GM19328 (cell line): Measurements from ENCODE around the gene TIMM13.
"Not testable (repeated sequence)": the region's sequence is repeated elsewhere in the genome, so short reads cannot be mapped to it uniquely, and the experiment has no call there.

Source experiments
- ATAC-seq: cut with Tn5 transposase; IDR thresholded peaks from one replicate; pipeline ENCODE4 v1.9.1; 2021; ENCODE audit warnings: mild to moderate bottlenecking, moderate library complexity; ENCODE audit not compliant: unreplicated experiment

The TIMM13 gene

DNA sequence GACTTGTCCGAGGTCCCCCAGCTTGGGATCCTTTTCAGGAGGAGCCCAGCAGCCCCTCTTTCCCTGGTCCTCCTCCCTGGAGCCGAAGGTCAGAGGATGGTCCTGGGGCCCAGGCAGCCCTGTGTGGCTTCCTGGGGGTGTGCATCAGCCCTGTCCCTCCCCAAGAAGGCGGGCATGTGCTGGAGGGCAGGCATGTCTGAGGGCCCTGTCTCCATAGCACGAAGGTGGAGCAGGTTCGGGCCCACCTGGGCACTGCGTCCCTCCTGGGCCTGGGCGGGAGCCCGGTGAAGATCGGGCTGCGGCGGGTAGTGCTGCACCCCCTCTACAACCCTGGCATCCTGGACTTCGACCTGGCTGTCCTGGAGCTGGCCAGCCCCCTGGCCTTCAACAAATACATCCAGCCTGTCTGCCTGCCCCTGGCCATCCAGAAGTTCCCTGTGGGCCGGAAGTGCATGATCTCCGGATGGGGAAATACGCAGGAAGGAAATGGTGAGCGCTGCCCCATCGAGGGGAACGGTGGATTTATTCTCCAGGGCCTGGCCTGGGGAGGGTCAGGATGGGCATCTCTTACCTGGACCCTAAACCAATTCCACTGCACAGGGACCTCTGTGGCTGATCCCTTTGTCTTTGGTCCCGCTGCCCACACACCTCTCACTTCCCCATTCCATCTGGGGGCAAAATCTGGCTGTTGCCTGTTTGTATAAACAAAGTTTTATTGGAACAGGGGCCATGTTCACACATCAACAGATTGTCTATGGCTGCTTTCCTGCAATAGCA is 10.9 kb downstream of the TIMM13 start:
- ATAC-seq = no peak

DNA sequence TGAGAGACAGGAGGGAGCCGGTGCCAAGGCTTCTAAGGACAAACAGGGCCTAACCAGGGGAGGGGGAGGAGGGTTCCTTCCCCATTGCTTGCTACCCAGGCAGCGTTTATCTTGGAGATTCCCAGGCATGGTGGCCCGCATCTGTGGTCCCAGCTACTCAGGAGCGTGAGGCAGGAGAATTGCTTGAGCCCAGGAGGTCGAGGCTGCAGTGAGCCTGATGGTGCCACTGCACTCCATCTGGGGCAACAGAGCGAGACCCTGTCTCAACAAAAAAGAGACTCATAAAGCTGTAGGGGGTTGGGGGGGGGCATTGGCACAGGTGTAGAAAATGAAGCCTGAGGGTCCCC is 11.4 kb downstream of the TIMM13 start:
- no peak for ATAC-seq

DNA sequence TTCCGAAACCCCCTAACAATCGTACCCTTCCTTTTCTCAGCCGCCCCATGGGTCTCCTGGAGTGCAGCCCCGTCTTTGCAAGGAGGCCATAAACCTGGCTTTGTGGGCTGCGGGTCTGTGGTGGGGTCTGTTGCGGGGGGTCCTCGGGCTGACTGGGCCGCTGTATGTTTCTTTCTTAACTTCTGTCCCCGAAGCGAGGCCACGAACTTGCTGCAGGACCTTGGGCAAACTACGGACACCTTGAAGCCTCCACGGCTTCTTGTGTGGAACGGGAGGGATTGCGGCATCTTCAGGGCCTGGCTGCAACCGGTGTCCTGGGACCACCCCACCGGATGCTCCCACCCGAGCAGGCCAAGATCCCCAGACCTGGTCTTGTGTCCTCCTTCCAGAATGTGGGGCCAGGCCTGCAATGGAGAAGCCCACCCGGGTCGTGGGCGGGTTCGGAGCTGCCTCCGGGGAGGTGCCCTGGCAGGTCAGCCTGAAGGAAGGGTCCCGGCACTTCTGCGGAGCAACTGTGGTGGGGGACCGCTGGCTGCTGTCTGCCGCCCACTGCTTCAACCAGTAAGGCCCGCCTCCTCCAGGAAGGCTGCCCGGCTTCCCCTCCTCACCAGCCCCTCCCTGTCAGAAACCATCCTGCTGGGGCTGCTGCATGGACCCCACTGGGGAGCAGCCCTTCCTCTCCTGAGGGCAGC is 12.0 kb downstream of the TIMM13 start:
- no peak for ATAC-seq

DNA sequence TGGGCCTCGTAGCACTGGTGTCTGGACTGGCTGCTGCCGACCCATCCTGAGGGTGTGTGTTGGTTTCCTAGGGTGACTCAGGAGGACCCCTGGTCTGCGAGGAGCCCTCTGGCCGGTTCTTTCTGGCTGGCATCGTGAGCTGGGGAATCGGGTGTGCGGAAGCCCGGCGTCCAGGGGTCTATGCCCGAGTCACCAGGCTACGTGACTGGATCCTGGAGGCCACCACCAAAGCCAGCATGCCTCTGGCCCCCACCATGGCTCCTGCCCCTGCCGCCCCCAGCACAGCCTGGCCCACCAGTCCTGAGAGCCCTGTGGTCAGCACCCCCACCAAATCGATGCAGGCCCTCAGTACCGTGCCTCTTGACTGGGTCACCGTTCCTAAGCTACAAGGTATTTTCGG is 13.8 kb downstream of the TIMM13 start:
- no peak for ATAC-seq

DNA sequence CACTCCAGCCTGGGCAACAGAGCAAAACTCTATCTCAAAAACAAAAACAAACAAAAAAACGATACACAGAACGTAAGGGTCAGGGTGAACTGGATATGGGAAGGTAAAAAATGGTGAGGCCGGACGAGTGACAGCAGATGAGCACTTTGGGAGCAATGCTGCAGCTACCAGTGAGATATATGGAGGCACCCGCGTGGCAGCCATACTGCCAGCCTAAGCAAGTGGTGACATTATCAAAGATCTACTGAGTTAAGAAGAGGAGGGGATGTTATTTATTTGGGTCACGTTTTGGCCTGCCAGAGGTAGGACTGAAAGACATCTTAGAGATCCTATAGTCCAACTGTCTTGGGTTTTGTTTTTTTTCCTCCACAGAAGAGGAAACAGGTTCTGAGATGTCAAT is 14.2 kb downstream of the TIMM13 start:
- no peak for ATAC-seq

DNA sequence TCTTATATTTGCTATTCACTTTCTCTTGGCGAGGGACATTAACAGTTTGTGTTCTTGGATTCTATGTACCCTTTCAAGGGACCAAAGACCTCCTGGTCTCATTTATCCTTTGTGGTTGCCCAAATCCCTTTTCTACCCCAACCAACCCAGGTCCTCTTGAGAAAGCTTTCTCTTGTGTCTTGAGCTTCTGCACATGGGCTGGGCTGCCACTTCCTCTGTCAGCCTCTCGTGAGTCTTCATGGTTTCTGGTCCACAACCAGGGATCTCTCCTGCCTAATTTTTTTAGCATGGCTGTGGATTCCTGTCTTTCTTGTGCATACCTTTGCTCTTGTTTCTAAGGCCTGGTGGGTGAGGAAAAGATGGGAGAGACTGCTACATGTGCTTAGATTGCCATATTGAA is 14.9 kb downstream of the TIMM13 start:
- no peak for ATAC-seq

DNA sequence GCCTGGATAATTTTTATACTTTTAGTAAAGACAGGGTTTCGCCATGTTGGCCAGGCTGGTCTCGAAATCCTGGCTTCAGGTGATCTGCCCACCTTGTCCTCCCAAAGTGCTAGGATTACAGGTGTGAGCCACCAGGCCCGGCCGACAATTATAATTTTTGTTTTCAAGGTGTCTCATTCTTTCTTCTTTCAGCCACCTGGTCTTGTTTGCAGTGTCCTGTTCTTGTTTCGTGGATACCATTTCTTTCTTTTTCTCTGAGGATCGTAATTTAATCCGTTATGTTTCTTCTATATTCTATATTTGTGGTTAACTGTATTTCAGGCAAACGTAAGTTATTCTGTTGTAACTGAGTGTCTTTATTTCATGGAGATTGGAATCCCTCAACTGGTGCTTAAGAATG is 15.7 kb downstream of the TIMM13 start:
- no peak for ATAC-seq

DNA sequence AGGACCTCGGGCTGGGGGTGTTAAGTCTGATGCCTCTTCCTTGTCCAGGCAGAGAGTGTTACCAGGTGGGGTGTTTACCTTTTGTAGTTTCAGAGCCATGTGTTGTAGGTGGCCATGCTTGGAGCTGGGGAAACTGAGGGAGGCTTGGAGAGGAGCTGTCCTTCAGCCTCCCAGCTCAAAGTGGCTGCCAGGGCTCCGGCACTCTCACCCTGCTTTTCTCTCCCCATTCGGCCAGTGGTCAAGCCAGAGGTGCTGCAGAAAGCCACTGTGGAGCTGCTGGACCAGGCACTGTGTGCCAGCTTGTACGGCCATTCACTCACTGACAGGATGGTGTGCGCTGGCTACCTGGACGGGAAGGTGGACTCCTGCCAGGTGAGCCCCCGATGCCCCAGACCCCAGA is 17.4 kb downstream of the TIMM13 start:
- ATAC-seq = no peak

DNA sequence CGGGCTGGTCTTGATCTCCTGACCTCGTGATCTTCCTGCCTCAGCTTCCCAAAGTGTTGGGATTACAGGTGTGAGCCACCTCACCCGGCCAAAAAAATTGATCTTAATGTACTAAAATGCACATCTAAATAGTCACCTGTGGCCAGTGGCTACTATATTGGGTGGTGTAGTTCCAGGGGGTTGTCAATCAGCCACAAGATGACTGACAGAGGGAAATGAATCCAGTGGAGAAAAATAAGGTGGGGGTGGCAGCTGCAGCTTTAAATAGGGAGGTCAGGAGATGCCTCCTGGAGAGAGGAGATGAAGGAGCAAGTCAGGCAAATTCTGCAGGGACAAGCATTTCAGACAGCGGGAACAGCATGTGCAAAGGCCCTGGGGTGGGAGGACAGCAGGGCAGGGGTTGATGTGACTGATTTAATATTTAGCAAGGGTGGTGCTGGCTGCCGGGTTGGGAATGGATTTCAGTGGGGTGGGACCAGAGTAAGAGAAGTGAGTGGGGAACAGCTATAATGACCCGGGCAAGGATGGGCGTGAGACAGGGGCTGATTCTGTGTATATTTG is 18.0 kb downstream of the TIMM13 start:
- ATAC-seq = no peak

DNA sequence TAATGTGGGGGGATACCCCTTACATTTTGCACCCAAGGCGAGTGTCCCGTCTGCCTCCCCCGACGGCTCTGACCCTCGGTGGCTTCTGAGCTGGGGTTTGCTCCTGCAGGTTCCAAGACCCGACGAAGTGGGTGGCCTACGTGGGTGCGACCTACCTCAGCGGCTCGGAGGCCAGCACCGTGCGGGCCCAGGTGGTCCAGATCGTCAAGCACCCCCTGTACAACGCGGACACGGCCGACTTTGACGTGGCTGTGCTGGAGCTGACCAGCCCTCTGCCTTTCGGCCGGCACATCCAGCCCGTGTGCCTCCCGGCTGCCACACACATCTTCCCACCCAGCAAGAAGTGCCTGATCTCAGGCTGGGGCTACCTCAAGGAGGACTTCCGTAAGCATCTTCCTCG is 19.1 kb downstream of the TIMM13 start:
- ATAC-seq = no peak

DNA sequence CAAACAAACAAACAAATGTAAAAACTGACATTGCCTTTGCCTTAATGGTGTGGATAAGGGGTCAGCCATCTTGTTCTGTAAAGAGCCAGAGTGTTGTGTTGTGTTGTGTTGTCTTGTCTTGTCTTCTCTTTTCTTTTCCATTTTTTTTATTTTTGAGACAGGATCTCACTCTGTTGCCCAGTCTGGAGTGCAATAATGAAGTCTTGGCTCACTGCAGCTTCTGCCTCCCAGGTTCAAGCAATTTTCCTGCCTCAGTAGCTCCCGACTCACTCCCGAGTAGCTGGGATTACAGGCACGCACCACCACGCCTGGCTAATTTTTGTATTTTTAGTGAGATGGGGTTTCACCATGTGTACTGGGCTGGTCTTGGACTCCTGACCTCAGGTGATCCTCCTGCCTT is 27.8 kb downstream of the TIMM13 start:
- ATAC-seq = no peak

DNA sequence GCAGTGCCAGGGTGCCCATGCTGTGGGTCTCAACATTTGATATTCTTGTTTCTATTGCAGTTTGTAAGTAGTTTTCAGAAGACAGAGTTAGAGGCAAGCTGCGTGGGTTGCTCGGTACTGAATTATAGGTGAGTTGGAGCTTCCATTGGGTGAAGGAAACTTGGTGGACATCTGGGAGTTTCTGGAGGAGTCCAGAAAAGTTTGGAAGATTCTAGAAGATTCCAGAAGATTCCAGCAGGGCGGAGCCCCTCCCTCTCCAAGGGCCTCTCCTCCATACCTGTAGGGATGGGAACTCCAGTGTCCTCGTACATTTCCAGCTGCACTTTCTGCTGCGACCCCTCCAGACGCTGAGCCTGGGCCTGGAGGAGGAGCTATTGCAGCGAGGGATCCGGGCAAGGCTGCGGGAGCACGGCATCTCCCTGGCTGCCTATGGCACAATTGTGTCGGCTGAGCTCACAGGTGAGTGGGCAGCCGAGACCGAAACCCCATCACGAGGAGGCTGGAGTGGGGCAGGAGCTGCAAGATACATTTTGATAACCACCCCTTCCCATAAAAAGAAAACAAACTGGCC is 28.6 kb downstream of the TIMM13 start:
- ATAC-seq = no peak

DNA sequence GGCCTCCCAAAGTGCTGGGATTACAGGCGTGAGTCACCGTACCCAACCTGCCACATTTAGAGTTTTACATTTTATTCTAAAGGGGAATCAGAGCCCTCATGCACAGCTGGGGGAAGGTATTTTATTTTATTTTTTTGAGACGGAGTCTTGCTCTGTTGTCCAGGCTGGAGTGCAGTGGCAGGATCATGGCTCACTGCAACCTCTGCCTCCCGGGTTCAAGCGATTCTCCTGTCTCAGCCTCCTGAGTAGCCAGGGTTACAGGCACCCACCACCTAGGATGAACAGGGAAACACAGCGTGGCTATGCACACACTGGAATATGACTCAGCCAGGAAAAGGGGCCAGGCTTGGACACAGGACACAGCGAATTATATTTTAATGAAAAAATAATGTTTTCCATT is 30.2 kb downstream of the TIMM13 start:
- ATAC-seq = not testable (repeated sequence)

DNA sequence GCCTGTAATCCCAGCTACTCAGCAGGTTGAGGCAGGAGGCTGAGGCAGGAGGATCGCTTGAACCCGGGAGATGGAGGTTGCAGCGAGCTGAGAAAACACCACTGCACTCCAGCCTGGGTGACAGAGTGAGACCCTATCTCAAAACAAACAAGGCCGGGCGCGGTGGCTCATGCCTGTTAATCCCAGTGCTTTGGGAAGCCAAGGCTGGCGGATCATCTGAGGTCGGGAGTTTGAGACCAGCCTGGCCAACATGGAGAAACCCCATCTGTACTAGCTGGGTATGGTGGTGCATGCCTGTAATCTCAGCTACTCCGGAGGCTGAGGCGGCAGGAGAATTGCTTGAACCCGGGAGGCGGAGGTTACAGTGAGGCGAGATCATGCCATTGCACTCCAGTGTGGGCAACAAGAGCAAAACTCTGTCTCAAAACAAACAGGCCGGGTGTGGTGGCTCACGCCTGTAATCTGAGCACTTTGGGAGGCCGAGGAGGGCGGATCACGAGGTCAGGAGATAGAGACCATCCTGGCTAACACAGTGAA is 32.0 kb downstream of the TIMM13 start:
- ATAC-seq = not testable (repeated sequence)

DNA sequence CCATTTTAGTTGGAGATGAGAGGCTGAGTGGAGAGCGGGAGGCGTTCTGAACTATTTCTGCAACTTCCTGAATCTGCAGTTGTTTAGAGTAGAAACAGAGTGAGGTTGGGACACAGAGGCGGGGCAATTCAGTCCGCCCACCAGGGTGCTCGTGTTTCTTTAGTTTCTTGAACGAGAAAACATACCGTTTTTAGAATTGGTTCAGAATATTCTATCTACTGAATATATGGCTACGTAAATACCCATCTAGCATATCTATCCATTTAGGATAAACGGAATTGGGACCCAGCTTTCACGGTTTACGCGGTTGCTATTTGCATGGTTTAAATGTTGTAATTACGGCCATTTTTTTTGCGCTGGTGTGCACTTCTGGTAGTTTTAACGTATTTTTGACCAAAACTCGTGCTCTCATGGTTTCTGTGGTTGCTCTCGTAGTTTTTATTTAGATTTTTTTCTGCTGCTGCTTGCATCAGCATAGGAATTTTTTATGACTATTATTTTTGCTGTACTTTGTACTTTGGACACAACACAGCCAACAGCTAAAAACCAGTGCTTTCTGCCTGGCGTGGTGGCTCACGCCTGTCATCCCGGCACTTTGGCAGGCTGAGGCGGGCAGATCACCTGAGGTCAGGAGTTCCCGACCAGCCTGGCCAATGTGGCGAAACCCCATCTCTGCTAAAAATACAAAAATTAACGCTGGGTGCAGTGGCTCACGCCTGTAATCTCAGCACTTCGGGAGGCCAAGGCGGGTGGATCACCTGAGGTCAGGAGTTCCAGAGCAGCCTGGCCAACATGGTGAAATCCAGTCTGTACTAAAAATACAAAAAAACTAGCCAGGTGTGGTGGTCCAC is 32.7 kb downstream of the TIMM13 start:
- no peak for ATAC-seq

DNA sequence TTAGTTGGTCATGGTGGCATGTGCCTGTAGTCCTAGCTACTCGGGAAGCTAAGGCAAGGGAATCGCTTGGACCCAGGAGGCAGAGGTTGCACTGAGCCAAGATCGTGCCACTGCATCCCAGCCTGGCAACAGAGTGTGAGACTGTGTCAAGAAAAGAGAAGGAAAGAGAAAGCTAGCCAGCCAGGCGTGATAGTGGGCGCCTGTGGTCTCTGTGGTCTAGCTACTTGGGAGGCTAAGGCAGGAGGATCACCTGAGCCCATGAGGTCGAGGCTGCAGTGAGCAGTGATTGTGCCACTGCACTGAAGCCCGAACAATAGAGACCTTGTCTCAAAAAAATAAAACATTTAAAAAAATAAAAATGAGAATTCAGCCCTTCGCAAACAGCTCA is 33.3 kb downstream of the TIMM13 start:
- ATAC-seq = no peak

DNA sequence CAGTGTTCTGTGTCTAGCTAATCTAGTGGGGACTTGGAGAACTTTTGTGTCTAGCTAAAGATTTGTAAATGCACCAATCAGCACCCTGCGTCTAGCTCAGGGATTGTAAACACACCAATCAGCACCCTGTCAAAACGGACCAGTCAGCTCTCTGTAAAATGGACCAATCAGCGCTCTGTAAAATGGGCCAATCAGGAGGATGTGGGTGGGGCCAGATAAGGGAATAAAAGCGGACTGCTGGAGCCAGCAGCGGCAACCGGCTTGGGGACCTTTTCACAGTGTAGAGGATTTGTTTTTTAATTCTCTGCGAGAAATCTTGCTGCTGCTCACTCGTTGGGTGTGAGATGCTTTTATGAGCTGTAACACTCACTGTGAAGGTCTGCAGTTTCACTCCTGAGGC is 34.5 kb downstream of the TIMM13 start:
- ATAC-seq = not testable (repeated sequence)

DNA sequence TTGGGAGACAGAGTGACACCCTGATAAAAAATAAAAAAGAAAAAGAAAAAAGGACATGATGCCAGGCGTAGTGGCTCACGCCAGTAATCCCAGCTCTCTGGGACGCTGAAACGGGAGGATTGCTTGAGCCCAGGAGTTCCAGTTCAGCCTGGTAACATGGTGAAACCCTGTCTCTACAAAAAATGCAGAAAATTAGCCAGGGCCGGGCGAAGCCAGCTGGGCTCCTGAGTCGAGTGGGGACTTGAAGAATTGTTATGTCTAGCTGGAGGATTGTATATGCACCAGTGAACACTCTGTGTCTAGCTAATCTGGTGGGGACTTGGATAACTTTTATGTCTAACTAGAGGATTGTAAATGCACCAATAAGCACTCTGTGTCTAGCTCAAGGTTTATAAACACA is 35.0 kb downstream of the TIMM13 start:
- no peak for ATAC-seq

DNA sequence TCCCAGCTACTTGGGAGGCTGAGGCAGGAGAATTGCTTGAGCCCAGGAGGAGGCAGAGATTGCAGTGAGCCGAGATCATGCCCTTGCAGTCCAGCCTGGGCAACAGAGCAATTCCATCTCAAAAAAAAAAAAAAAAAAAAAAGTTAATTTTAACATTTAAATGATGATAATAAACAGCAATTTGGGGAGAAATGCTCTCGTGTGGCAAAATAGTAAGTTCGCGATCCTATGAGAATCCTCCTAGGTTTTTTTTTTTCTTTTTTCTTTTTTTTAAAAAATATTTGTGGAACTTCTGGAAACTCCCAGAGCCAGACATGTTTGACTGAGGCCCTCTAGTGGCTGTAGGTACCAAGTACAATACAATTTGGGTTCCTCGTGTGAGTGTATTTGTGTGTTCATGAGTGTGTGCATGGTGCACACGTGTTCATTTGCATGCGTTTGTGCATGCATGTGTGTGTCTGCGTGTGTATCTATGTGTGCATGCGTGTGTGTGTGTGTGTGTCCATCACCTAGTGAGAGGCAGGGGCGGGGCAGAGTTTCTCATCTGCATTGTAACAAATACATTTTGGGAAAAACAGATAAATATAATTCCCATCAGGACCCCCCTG is 36.2 kb downstream of the TIMM13 start:
- no peak for ATAC-seq

DNA sequence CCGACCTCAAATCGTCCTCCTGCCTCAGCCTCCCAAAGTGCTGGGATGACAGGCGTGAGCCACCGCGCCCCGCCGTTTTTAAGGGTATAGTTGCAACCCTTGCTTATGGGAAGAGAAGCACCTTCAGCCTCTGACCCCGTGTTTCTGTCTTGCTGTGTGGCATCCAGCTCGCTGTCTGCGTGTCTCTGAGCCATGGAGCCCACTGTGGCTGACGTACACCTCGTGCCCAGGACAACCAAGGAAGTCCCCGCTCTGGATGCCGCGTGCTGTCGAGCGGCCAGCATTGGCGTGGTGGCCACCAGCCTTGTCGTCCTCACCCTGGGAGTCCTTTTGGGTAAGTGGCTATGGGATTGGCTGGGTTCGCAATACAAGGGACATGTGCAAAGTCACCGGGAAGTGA is 37.8 kb downstream of the TIMM13 start:
- no peak for ATAC-seq
